Muscle layer of colon (tissue), 2 donors: Measurements from ENCODE around the gene TTC31.
"Not testable (repeated sequence)": the region's sequence is repeated elsewhere in the genome, so short reads cannot be mapped to it uniquely, and the experiment has no call there.

Experiments used
- H3K27ac ChIP-seq: one replicate; pipeline ENCODE4 v1.7.0; 2013; ENCODE audit warnings: low read depth, mild to moderate bottlenecking, low read length, moderate library complexity
- H3K27me3 ChIP-seq, 2 donors: one replicate each; pipeline ENCODE4 v1.7.0; 2013; ENCODE audit warnings: low read length in 2 of 2, mild to moderate bottlenecking in 2 of 2; ENCODE audit not compliant: insufficient read depth in 2 of 2, control insufficient read depth in 1 of 2
- H3K36me3 ChIP-seq: one replicate; pipeline ENCODE4 v1.7.0; 2013; ENCODE audit warnings: mild to moderate bottlenecking, low read length; ENCODE audit not compliant: insufficient read depth
- H3K4me1 ChIP-seq: one replicate; pipeline ENCODE4 v1.7.0; 2013; ENCODE audit warnings: mild to moderate bottlenecking, low read length; ENCODE audit not compliant: insufficient read depth
- H3K4me3 ChIP-seq, 2 donors: one replicate each; pipeline ENCODE4 v1.7.0; 2013; ENCODE audit warnings: low read length in 2 of 2, low read depth in 1 of 2, mild to moderate bottlenecking in 1 of 2, moderate library complexity in 1 of 2
- H3K9ac ChIP-seq: one replicate; pipeline ENCODE4 v1.7.0; 2013; ENCODE audit warnings: low read length
- H3K9me3 ChIP-seq: one replicate; pipeline ENCODE4 v1.7.0; 2013; ENCODE audit warnings: mild to moderate bottlenecking, low read length
- donor health status: abdominal sarcoma.
- donor health status: Adenocarcinoma of cecum.

The TTC31 gene

GRCh38 chr2:74442483-74443297 is 40.2 kb upstream of the TTC31 start:
- not testable (repeated sequence) for H3K36me3 ChIP-seq, H3K27ac ChIP-seq, H3K9me3 ChIP-seq, H3K9ac ChIP-seq, H3K4me3 ChIP-seq
- peaks cover 0 to 18% of the 10 kb centered on the region in 2 donors for H3K27me3 ChIP-seq
- H3K4me1 ChIP-seq: peaks cover 12% of the 10 kb centered on the region

GRCh38 chr2:74444498-74445318 is 38.2 kb upstream of the TTC31 start:
- H3K27ac ChIP-seq: no peak overlapping the region

GRCh38 chr2:74447230-74447999 is 35.5 kb upstream of the TTC31 start:
- Histone ChIP-seq H3K4me1 (no peaks in the 10 kb centered on the region), H3K4me3 (no peak overlapping the region), H3K9me3 (no peaks in the 10 kb centered on the region), H3K27me3 (peaks cover 0 to under 1% of the 10 kb centered on the region in 2 donors), H3K27ac (no peak overlapping the region), H3K9ac (no peak overlapping the region), H3K36me3 (no peaks in the 10 kb centered on the region)

More at GRCh38 chr2:74444498-74445318, 38.2 kb upstream of the TTC31 start:
- no peaks in the 10 kb centered on the region for H3K9me3 ChIP-seq
- no peaks in the 10 kb centered on the region for H3K36me3 ChIP-seq
- H3K4me1 ChIP-seq: peaks cover 1% of the 10 kb centered on the region
- no peak overlapping the region for H3K4me3 ChIP-seq
- H3K27me3 ChIP-seq: peaks cover 0 to 18% of the 10 kb centered on the region in 2 donors
- H3K9ac ChIP-seq: no peak overlapping the region

- Histone ChIP-seq H3K27me3 (no peaks in the 10 kb centered on the region), H3K4me1 (no peaks in the 10 kb centered on the region), H3K9ac (no peak overlapping the region), H3K9me3 (no peaks in the 10 kb centered on the region), H3K36me3 (no peaks in the 10 kb centered on the region), H3K27ac (no peak overlapping the region), H3K4me3 (no peak overlapping the region)
Observed at GRCh38 chr2:74448771-74449170, 34.1 kb upstream of the TTC31 start.

- H3K9ac ChIP-seq: no peak overlapping the region
- no peaks in the 10 kb centered on the region for H3K9me3 ChIP-seq
- H3K27ac ChIP-seq: no peak overlapping the region
- H3K27me3 ChIP-seq: no peaks in the 10 kb centered on the region
- H3K36me3 ChIP-seq: no peaks in the 10 kb centered on the region
- H3K4me1 ChIP-seq: peaks cover 6% of the 10 kb centered on the region
- H3K4me3 ChIP-seq: no peak overlapping the region
Observed at GRCh38 chr2:74450570-74451190, 32.2 kb upstream of the TTC31 start.

GRCh38 chr2:74454654-74455511 is 28.0 kb upstream of the TTC31 start, which contains the start of gene INO80B:
TSS of gene INO80B (plus strand) at chr2:74455087. CDS start at chr2:74455117, 30 bp downstream.
- Histone ChIP-seq H3K27ac (peak within 1 kb of the TSS; percentile 77), H3K4me1 (peaks cover 32% of the 10 kb centered on the region), H3K9ac (peak within 1 kb of the TSS; percentile 71), H3K4me3 (peak within 1 kb of the TSS; percentile 73 to 84), H3K36me3 (no peaks in the 10 kb centered on the region), H3K27me3 (no peaks in the 10 kb centered on the region), H3K9me3 (no peaks in the 10 kb centered on the region)

- peak overlapping the region; percentile 92 to 98 for H3K4me3 ChIP-seq
- peak overlapping the region; percentile 99 for H3K27ac ChIP-seq
- no peaks in the 10 kb centered on the region for H3K27me3 ChIP-seq
- H3K9ac ChIP-seq: peak overlapping the region; percentile 4
- no peaks in the 10 kb centered on the region for H3K9me3 ChIP-seq
- peaks cover 32% of the 10 kb centered on the region for H3K4me1 ChIP-seq
- H3K36me3 ChIP-seq: peaks cover 1% of the 10 kb centered on the region
Observed at GRCh38 chr2:74457129-74457548, 25.7 kb upstream of the TTC31 start.

- Histone ChIP-seq H3K27me3 (no peaks in the 10 kb centered on the region), H3K4me1 (peaks cover 32% of the 10 kb centered on the region), H3K27ac (peak overlapping the region; percentile 99), H3K36me3 (peaks cover 6% of the 10 kb centered on the region), H3K9me3 (no peaks in the 10 kb centered on the region), H3K9ac (peak overlapping the region; percentile 70), H3K4me3 (peak overlapping the region; percentile 92 to 98)
Observed at GRCh38 chr2:74457549-74458131, 25.2 kb upstream of the TTC31 start.

- H3K9me3 ChIP-seq: no peaks in the 10 kb centered on the region
- H3K36me3 ChIP-seq: peaks cover 13% of the 10 kb centered on the region
- H3K27ac ChIP-seq: peak within 1 kb of the TSS; percentile 99
- no peaks in the 10 kb centered on the region for H3K27me3 ChIP-seq
- peaks cover 32% of the 10 kb centered on the region for H3K4me1 ChIP-seq
- H3K4me3 ChIP-seq: peak within 1 kb of the TSS; percentile 92 to 98
- H3K9ac ChIP-seq: peak within 1 kb of the TSS; percentile 70
Observed at GRCh38 chr2:74458132-74458937, 24.5 kb upstream of the TTC31 start, which contains the start of gene WBP1. TSS of gene WBP1 (plus strand) at chr2:74458438. CDS start at chr2:74458603, 165 bp downstream.
